Keratinocyte (primary cell): ENCODE results near the gene LTBR. TPM values are rescaled to one million over a fixed set of nuclear protein-coding genes. Genes with fewer than 3 reads are reported as not detected.

Source experiments
- DNase-seq: peaks from one replicate; pipeline ENCODE4 v3.0.0-alpha.2; 2011; ENCODE audit warnings: low read depth, missing footprints, low spot score
- FAIRE-seq: peaks from 2 replicates; lab custom pipeline; 2011; peaks lifted over from hg19 to GRCh38; lab: Jason Lieb, UNC
- H2AFZ ChIP-seq: 2 replicates; pipeline ENCODE4 v1.6.0; 2012; ENCODE audit warnings: low read length, control low read depth, inconsistent platforms; ENCODE audit not compliant: control insufficient read depth
- H3K27ac ChIP-seq: 2 replicates; pipeline ENCODE4 v1.5.1; 2011; ENCODE audit warnings: low read length; ENCODE audit not compliant: control insufficient read depth, insufficient read depth
- H3K27me3 ChIP-seq: 3 replicates; pipeline ENCODE4 v1.6.0; 2011; ENCODE audit warnings: low read length; ENCODE audit not compliant: control insufficient read depth, insufficient read depth; ENCODE audit errors: extremely low read depth
- H3K36me3 ChIP-seq, 2 experiments: 2 replicates in 1 of 2; 3 replicates in 1 of 2; pipeline ENCODE4 v1.5.1; 2011; ENCODE audit warnings: low read length in 2 of 2, mild to moderate bottlenecking in 1 of 2; ENCODE audit not compliant: control insufficient read depth in 2 of 2, insufficient read depth in 2 of 2; ENCODE audit errors: extremely low read depth in 1 of 2
- H3K4me1 ChIP-seq: 3 replicates; pipeline ENCODE4 v1.5.1; 2011; ENCODE audit warnings: low read length; ENCODE audit not compliant: control insufficient read depth, insufficient read depth; ENCODE audit errors: extremely low read depth
- H3K4me2 ChIP-seq: 3 replicates; pipeline ENCODE4 v1.6.0; 2011; ENCODE audit warnings: low read depth, low read length; ENCODE audit not compliant: control insufficient read depth, insufficient read depth; ENCODE audit errors: extremely low read depth
- H3K4me3 ChIP-seq, 3 experiments: fragments of 200-600 bp in 1 of 3; sonication (generic) in 1 of 3; 2 replicates in 2 of 3; 3 replicates in 1 of 3; pipeline ENCODE4 v1.5.1; 2011 to 2016; ENCODE audit warnings: low read length in 3 of 3, mild to moderate bottlenecking in 3 of 3, control low read depth in 2 of 3, inconsistent platforms in 1 of 3, low read depth in 1 of 3, mixed read lengths in 1 of 3, mixed run types in 1 of 3, moderate library complexity in 1 of 3; ENCODE audit not compliant: control insufficient read depth in 2 of 3, insufficient read depth in 2 of 3; ENCODE audit errors: extremely low read depth in 1 of 3
- H3K79me2 ChIP-seq: 2 replicates; pipeline ENCODE4 v1.6.0; 2012; ENCODE audit warnings: low read length; ENCODE audit not compliant: control insufficient read depth, insufficient read depth
- H3K9ac ChIP-seq: 3 replicates; pipeline ENCODE4 v1.6.0; 2011; ENCODE audit warnings: low read length; ENCODE audit not compliant: control insufficient read depth, insufficient read depth; ENCODE audit errors: extremely low read depth
- H3K9me1 ChIP-seq: 3 replicates; pipeline ENCODE4 v1.6.0; 2011; ENCODE audit warnings: low read length; ENCODE audit not compliant: control insufficient read depth, insufficient read depth; ENCODE audit errors: extremely low read depth
- H3K9me3 ChIP-seq: 2 replicates; pipeline ENCODE4 v1.5.1; 2012; ENCODE audit warnings: low read depth, low read length; ENCODE audit not compliant: control insufficient read depth
- H4K20me1 ChIP-seq: 3 replicates; pipeline ENCODE4 v1.6.0; 2011; ENCODE audit warnings: low read length; ENCODE audit not compliant: control insufficient read depth, insufficient read depth; ENCODE audit errors: extremely low read depth
- EZH2 ChIP-seq: IDR thresholded peaks from one replicate; pipeline ENCODE4 v1.6.1; 2012; ENCODE audit warnings: inconsistent platforms, mild to moderate bottlenecking, low read length, moderate library complexity
- dilution Hi-C: fragments of 300-500 bp; cut with MboI; formaldehyde crosslinking; loops from one replicate; pipeline ENCODE4 v1.7.0; 2020; ENCODE audit warnings: low sequenced_read_pairs; ENCODE audit not compliant: extremely low pct_ligation_motif_present
- polyA plus RNA-seq, 5 experiments: library from polyadenylated mRNA; depleted of rRNA in 3 of 5; stranded (reverse) in 3 of 5; stranded (forward) in 1 of 5; unstranded in 1 of 5; fragments of >200 nt; gene quantifications; 1 replicate in 1 of 5; 2 replicates in 3 of 5; 3 replicates in 1 of 5; pipeline versions ENCODE4 v1.2.1 to v1.2.3, GENCODE V29; 2011 to 2012; ENCODE audit warnings: missing spikeins in 2 of 5, low read depth in 1 of 5, low replicate concordance in 1 of 5
- TF ChIP-seq, protein P1 (sequence below), 3 experiments: IDR thresholded peaks in 1 of 3; conservative IDR thresholded peaks in 1 of 3; optimal IDR thresholded peaks in 1 of 3; 2 replicates in 2 of 3; 3 replicates in 1 of 3; pipeline versions ENCODE3 to v1.5.1; 2011; ENCODE audit warnings: low read length in 3 of 3, mild to moderate bottlenecking in 3 of 3, moderate library complexity in 2 of 3, control low read depth in 1 of 3, inconsistent platforms in 1 of 3; ENCODE audit not compliant: insufficient read depth in 2 of 3; ENCODE audit errors: extremely low read depth in 1 of 3

Gene LTBR
- polyA plus RNA-seq, 1 donor (not counting 4 experiments of a cell fraction or from before 2014, with no cell fraction given): 42.7 TPM

DNA sequence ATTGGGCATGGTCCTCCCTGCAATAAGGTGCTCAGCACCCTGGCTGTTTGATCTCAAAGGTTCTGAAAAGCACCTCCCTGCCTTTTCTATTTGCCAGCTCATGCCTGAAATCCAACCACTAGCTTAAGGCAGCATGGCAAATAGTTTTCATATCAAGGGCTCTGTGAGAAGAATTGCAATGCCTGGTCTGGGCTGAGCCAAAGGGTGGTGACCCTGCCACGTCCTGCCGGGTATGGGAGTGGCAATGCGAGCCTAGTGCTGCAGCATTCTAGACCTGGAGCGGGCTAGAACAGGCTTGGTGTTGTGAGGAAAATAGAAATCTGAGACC, 6.3 kb upstream of the LTBR start:
- Histone ChIP-seq H3K36me3 (no peaks in the 10 kb centered on the region), H3K9me3 (no peaks in the 10 kb centered on the region), H3K4me1 (peaks cover 63% of the 10 kb centered on the region), H3K4me2 (peak overlapping the region; percentile 86), H3K27me3 (no peaks in the 10 kb centered on the region), H4K20me1 (no peaks in the 10 kb centered on the region), H3K9ac (peak overlapping the region; percentile 70), H3K9me1 (no peaks in the 10 kb centered on the region), H2AFZ (peak overlapping the region; percentile 23), H3K27ac (peak overlapping the region; percentile 89), H3K79me2 (peaks cover 10% of the 10 kb centered on the region), H3K4me3 (no peak overlapping the region)
- peak; percentile 44 for FAIRE-seq
- no peak for TF ChIP-seq EZH2
- TF ChIP-seq, protein P1, sequence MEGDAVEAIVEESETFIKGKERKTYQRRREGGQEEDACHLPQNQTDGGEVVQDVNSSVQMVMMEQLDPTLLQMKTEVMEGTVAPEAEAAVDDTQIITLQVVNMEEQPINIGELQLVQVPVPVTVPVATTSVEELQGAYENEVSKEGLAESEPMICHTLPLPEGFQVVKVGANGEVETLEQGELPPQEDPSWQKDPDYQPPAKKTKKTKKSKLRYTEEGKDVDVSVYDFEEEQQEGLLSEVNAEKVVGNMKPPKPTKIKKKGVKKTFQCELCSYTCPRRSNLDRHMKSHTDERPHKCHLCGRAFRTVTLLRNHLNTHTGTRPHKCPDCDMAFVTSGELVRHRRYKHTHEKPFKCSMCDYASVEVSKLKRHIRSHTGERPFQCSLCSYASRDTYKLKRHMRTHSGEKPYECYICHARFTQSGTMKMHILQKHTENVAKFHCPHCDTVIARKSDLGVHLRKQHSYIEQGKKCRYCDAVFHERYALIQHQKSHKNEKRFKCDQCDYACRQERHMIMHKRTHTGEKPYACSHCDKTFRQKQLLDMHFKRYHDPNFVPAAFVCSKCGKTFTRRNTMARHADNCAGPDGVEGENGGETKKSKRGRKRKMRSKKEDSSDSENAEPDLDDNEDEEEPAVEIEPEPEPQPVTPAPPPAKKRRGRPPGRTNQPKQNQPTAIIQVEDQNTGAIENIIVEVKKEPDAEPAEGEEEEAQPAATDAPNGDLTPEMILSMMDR (optimal IDR thresholded peaks at IDR 0.05 in 1 of 3, IDR thresholded peaks at IDR 0.05 in 1 of 3, conservative IDR thresholded peaks at IDR 0.05 in 1 of 3; ENCODE audit: extremely low read depth in 1 of 3, insufficient read depth in 2 of 3, low read length in 3 of 3): no peak
- no peak for DNase-seq
- dilution Hi-C loops: no loop called here

DNA sequence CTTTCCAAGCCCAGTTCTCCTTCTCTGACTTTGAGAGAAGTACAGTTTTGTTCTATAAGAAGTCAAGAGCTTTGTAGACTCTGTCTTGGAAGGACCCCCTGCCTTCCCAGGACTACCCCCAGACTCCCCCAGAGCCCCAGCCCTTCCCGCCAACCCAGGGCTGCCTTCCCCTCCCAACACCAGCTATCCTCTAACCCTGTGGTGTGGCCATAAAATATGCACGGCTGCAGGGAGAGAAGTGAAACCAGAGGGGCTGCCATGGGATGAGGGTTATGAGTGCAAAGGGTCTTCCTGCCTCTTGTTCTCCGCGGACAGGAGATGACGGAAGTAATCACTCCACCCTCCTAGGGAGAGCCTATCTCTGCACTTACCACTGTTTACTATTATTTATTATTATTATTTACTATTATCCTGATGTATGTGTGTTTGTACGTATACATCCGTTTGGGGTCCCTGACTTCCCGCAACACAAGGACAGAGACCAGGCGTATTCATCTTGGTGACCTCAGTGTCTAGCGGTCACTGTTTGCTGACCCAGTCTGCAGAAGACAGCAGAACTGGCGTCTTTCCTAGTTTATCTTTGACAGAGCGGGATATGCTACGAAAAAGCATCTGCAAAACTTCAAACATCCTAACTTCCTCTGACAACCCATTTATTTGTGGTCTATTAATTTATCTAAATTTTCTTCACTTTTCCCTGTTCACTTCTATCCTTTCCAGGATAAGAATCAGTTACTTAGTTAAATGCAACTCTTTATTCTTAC, 5.1 kb upstream of the LTBR start:
- H3K4me2 ChIP-seq: no peak overlapping the region
- no peak overlapping the region for H3K4me3 ChIP-seq
- H3K9me1 ChIP-seq: no peaks in the 10 kb centered on the region
- dilution Hi-C loops: no loop called here
- H3K27me3 ChIP-seq: no peaks in the 10 kb centered on the region
- peaks cover 12% of the 10 kb centered on the region for H3K79me2 ChIP-seq
- no peak for TF ChIP-seq EZH2
- TF ChIP-seq, protein P1 (optimal IDR thresholded peaks at IDR 0.05 in 1 of 3, IDR thresholded peaks at IDR 0.05 in 1 of 3, conservative IDR thresholded peaks at IDR 0.05 in 1 of 3; ENCODE audit: extremely low read depth in 1 of 3, insufficient read depth in 2 of 3, low read length in 3 of 3): no peak
- no peak overlapping the region for H2AFZ ChIP-seq
- H3K9me3 ChIP-seq: no peaks in the 10 kb centered on the region
- no peak overlapping the region for H3K9ac ChIP-seq
- H3K36me3 ChIP-seq: no peaks in the 10 kb centered on the region
- FAIRE-seq (no peak), DNase-seq (no peak)
- H3K27ac ChIP-seq: no peak overlapping the region
- H4K20me1 ChIP-seq: no peaks in the 10 kb centered on the region
- peaks cover 57% of the 10 kb centered on the region for H3K4me1 ChIP-seq
